Adipocyte (in vitro differentiated cells): ENCODE data around the gene LMX1A.

ENCODE experiments used
- DNase-seq: peaks from one replicate; pipeline ENCODE4 v3.0.0-alpha.2; 2015; ENCODE audit warnings: low read depth
- H3K27me3 ChIP-seq: replicated peaks from 2 replicates; pipeline ENCODE4 v1.7.0; 2013; ENCODE audit warnings: mild to moderate bottlenecking, low read length, moderate library complexity; ENCODE audit not compliant: control insufficient read depth, insufficient read depth
- H3K36me3 ChIP-seq: 2 replicates; pipeline ENCODE4 v1.7.0; 2013; ENCODE audit warnings: low read length, mild to moderate bottlenecking, moderate library complexity; ENCODE audit not compliant: control insufficient read depth, insufficient read depth, severe bottlenecking
- H3K4me1 ChIP-seq: 2 replicates; pipeline ENCODE4 v1.7.0; 2013; ENCODE audit warnings: mild to moderate bottlenecking, low read length, moderate library complexity; ENCODE audit not compliant: control insufficient read depth, insufficient read depth
- H3K4me3 ChIP-seq: 2 replicates; pipeline ENCODE4 v1.7.0; 2013; ENCODE audit warnings: mild to moderate bottlenecking, low read length, moderate library complexity
- H3K9ac ChIP-seq: 2 replicates; pipeline ENCODE4 v1.7.0; 2013; ENCODE audit warnings: mild to moderate bottlenecking, low read length, moderate library complexity
- H3K9me3 ChIP-seq: 2 replicates; pipeline ENCODE4 v1.7.0; 2013; ENCODE audit warnings: mild to moderate bottlenecking, low read length, moderate library complexity; ENCODE audit not compliant: control insufficient read depth

Gene LMX1A

GRCh38 chr1:165355977-165356811, at the start of gene LMX1A:
LMX1A (minus strand) TSS chr1:165356715; CDS start chr1:165355559, 1,156 bp downstream.
- H3K4me1 ChIP-seq = peaks cover 6% of the 10 kb centered on the region
- H3K4me3 ChIP-seq = peak within 1 kb of the TSS; percentile 81
- peak; percentile 5 for DNase-seq

GRCh38 chr1:165403835-165404482, 47.4 kb upstream of the LMX1A start:
- Histone ChIP-seq H3K36me3 (no peaks in the 10 kb centered on the region), H3K4me1 (no peaks in the 10 kb centered on the region), H3K27me3 (peaks cover 12% of the 10 kb centered on the region), H3K9ac (no peak overlapping the region), H3K9me3 (no peaks in the 10 kb centered on the region), H3K4me3 (no peak overlapping the region)
- peak; percentile 16 for DNase-seq

More at GRCh38 chr1:165355977-165356811, at the start of gene LMX1A:
- no peaks in the 10 kb centered on the region for H3K9me3 ChIP-seq
- H3K36me3 ChIP-seq = no peaks in the 10 kb centered on the region
- peaks cover 35% of the 10 kb centered on the region for H3K27me3 ChIP-seq
- peak within 1 kb of the TSS; percentile 49 for H3K9ac ChIP-seq

- no peak overlapping the region for H3K9ac ChIP-seq
- no peaks in the 10 kb centered on the region for H3K9me3 ChIP-seq
- no peak for DNase-seq
- peaks cover 8% of the 10 kb centered on the region for H3K27me3 ChIP-seq
- no peak overlapping the region for H3K4me3 ChIP-seq
- H3K36me3 ChIP-seq = no peaks in the 10 kb centered on the region
- peaks cover 8% of the 10 kb centered on the region for H3K4me1 ChIP-seq
Observed at GRCh38 chr1:165402517-165403111, 46.1 kb upstream of the LMX1A start.

GRCh38 chr1:165397944-165398343, 41.4 kb upstream of the LMX1A start:
- no peaks in the 10 kb centered on the region for H3K9me3 ChIP-seq
- H3K4me3 ChIP-seq = peak overlapping the region; percentile 8
- DNase-seq = peak; percentile 50
- H3K27me3 ChIP-seq = peaks cover 15% of the 10 kb centered on the region
- H3K4me1 ChIP-seq = peaks cover 19% of the 10 kb centered on the region
- no peaks in the 10 kb centered on the region for H3K36me3 ChIP-seq
- no peak overlapping the region for H3K9ac ChIP-seq

GRCh38 chr1:165395901-165396300, 39.4 kb upstream of the LMX1A start:
- no peak for DNase-seq
- Histone ChIP-seq H3K27me3 (peaks cover 18% of the 10 kb centered on the region), H3K4me1 (peaks cover 19% of the 10 kb centered on the region), H3K9me3 (no peaks in the 10 kb centered on the region), H3K4me3 (no peak overlapping the region), H3K36me3 (no peaks in the 10 kb centered on the region), H3K9ac (no peak overlapping the region)

- Histone ChIP-seq H3K9ac (no peak overlapping the region), H3K36me3 (no peaks in the 10 kb centered on the region), H3K27me3 (peaks cover 23% of the 10 kb centered on the region), H3K4me1 (peaks cover 19% of the 10 kb centered on the region), H3K9me3 (no peaks in the 10 kb centered on the region), H3K4me3 (no peak overlapping the region)
- no peak for DNase-seq
Observed at GRCh38 chr1:165395478-165395877, 39.0 kb upstream of the LMX1A start.

- peaks cover 17% of the 10 kb centered on the region for H3K4me1 ChIP-seq
- H3K4me3 ChIP-seq = peak overlapping the region; percentile 55
- H3K9me3 ChIP-seq = no peaks in the 10 kb centered on the region
- H3K36me3 ChIP-seq = no peaks in the 10 kb centered on the region
- H3K9ac ChIP-seq = no peak overlapping the region
- peaks cover 41% of the 10 kb centered on the region for H3K27me3 ChIP-seq
- DNase-seq = peak; percentile 89
Observed at GRCh38 chr1:165392634-165393571, 36.4 kb upstream of the LMX1A start.

GRCh38 chr1:165389609-165390008, 33.1 kb upstream of the LMX1A start:
- Histone ChIP-seq H3K9me3 (no peaks in the 10 kb centered on the region), H3K9ac (no peak overlapping the region), H3K36me3 (no peaks in the 10 kb centered on the region), H3K4me1 (peaks cover 18% of the 10 kb centered on the region), H3K4me3 (no peak overlapping the region), H3K27me3 (peaks cover 30% of the 10 kb centered on the region)
- DNase-seq = no peak

- Histone ChIP-seq H3K4me3 (no peak overlapping the region), H3K9ac (no peak overlapping the region), H3K36me3 (no peaks in the 10 kb centered on the region), H3K27me3 (peaks cover 30% of the 10 kb centered on the region), H3K4me1 (peaks cover 22% of the 10 kb centered on the region), H3K9me3 (no peaks in the 10 kb centered on the region)
- DNase-seq = peak; percentile 48
Observed at GRCh38 chr1:165387961-165388360, 31.4 kb upstream of the LMX1A start.

GRCh38 chr1:165387505-165387904, 31.0 kb upstream of the LMX1A start:
- no peak overlapping the region for H3K4me3 ChIP-seq
- no peak for DNase-seq
- no peak overlapping the region for H3K9ac ChIP-seq
- no peaks in the 10 kb centered on the region for H3K36me3 ChIP-seq
- peaks cover 30% of the 10 kb centered on the region for H3K27me3 ChIP-seq
- peaks cover 26% of the 10 kb centered on the region for H3K4me1 ChIP-seq
- no peaks in the 10 kb centered on the region for H3K9me3 ChIP-seq
